Measurements from ENCODE around the gene CD83. TPM values are rescaled to one million over a fixed set of nuclear protein-coding genes. Genes with fewer than 3 reads are reported as not detected.

The CD83 gene
- total RNA-seq, 4 donors from 2014 or later = 2.0 to 16.9 (median 7.9) TPM

DNA sequence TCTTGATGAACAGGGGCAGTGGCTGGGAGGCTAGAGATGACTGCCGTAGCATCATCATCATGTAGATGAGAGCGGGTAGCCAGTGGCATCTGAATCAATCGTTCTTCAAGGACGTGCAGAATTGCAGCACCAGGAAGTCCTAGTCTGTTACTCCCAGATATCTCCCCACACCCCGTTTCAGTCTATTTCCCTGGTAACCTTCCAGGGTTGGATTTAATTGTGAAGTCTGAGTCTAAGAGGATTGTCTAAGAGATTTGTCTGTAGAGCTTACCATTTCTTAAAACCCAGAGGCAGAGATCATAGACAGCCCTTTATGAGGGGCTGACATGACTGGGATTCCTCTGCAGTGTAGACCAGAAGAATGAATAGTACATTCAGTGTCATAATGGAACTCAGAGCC, 16.6 kb upstream of the CD83 start:
- H3K27ac ChIP-seq = no peak overlapping the region

DNA sequence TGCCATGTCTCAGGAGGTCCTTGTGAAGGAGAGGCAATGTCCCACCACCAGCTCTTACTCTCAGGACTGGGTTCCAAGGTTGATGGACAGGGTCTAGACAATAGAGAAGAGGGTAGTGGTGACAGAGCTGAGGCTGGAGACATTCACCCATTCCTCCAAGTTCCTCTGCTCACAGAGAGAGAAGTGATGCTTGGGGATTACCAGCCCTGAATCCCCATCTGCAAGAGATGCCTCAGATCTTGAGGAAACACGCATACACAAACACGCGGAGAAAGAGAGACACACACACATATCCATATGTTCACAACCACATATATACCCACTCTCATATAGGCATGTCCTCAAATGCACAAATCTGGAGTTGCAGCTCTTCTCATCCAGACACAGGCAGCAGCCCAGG, 15.2 kb upstream of the CD83 start:
- no peak overlapping the region for H3K27ac ChIP-seq
- H3K27me3 ChIP-seq = no peaks in the 10 kb centered on the region
- TF ChIP-seq POLR2A (IDR thresholded peaks at IDR 0.05) (no peak), CTCF (IDR thresholded peaks at IDR 0.05) (no peak)
- no peak overlapping the region for H3K4me3 ChIP-seq
- H3K36me3 ChIP-seq = no peaks in the 10 kb centered on the region
- intact Hi-C loops (cut with DNase I; ENCODE audit: low total_unique reads) = no loop called here
- no peaks in the 10 kb centered on the region for H3K4me1 ChIP-seq
- no peak for DNase-seq
- no peaks in the 10 kb centered on the region for H3K9me3 ChIP-seq

More for the DNA sequence above, 16.6 kb upstream of the CD83 start:
- no peaks in the 10 kb centered on the region for H3K9me3 ChIP-seq
- no peaks in the 10 kb centered on the region for H3K36me3 ChIP-seq
- H3K27me3 ChIP-seq = no peaks in the 10 kb centered on the region
- H3K4me1 ChIP-seq = no peaks in the 10 kb centered on the region
- intact Hi-C loops (cut with DNase I; ENCODE audit: low total_unique reads) = no loop called here
- DNase-seq = no peak
- H3K4me3 ChIP-seq = no peak overlapping the region
- no peak for TF ChIP-seq CTCF (IDR thresholded peaks at IDR 0.05)
- no peak for TF ChIP-seq POLR2A (IDR thresholded peaks at IDR 0.05)

GRCh38 chr6:14105547-14105946, 12.0 kb upstream of the CD83 start:
- TF ChIP-seq CTCF (IDR thresholded peaks at IDR 0.05) = no peak
- no peak for TF ChIP-seq POLR2A (IDR thresholded peaks at IDR 0.05)
- H3K27me3 ChIP-seq = no peaks in the 10 kb centered on the region
- H3K36me3 ChIP-seq = no peaks in the 10 kb centered on the region
- H3K4me1 ChIP-seq = no peaks in the 10 kb centered on the region
- H3K4me3 ChIP-seq = no peak overlapping the region
- intact Hi-C loops (cut with DNase I; ENCODE audit: low total_unique reads) = no loop called here
- H3K9me3 ChIP-seq = no peaks in the 10 kb centered on the region
- no peak overlapping the region for H3K27ac ChIP-seq
- DNase-seq = no peak

DNA sequence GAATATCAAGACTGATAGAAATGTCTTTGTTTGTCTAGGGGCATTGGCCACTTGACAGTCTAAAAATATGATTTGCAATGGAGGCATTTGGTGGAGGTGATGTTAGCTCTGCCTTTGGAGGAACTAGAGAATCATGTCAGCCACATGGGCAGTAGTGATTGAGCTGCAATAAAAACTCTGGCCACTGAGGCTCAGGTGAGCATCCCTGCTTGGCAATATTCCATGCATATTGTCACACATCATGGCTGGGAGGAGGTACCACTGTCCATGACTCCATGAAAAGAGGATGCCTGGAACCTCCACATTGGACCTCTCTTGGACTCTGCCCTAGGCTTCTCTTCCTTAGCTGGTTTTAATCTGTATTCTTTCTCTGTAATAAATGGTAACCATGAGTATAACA, 10.6 kb upstream of the CD83 start:
- intact Hi-C loops (cut with DNase I; ENCODE audit: low total_unique reads) = no loop called here
- no peaks in the 10 kb centered on the region for H3K9me3 ChIP-seq
- H3K27ac ChIP-seq = no peak overlapping the region
- H3K4me3 ChIP-seq = no peak overlapping the region
- no peak for DNase-seq
- TF ChIP-seq CTCF (IDR thresholded peaks at IDR 0.05) (no peak), POLR2A (IDR thresholded peaks at IDR 0.05) (no peak)
- no peaks in the 10 kb centered on the region for H3K27me3 ChIP-seq
- H3K4me1 ChIP-seq = no peaks in the 10 kb centered on the region
- no peaks in the 10 kb centered on the region for H3K36me3 ChIP-seq

- H3K36me3 ChIP-seq = no peaks in the 10 kb centered on the region
- no peak overlapping the region for H3K4me3 ChIP-seq
- no peaks in the 10 kb centered on the region for H3K27me3 ChIP-seq
- H3K9me3 ChIP-seq = no peaks in the 10 kb centered on the region
- H3K4me1 ChIP-seq = no peaks in the 10 kb centered on the region
- intact Hi-C loops (cut with DNase I; ENCODE audit: low total_unique reads) = no loop called here
- DNase-seq = no peak
- H3K27ac ChIP-seq = no peak overlapping the region
- TF ChIP-seq CTCF (IDR thresholded peaks at IDR 0.05) (no peak), POLR2A (IDR thresholded peaks at IDR 0.05) (no peak)
These were observed 9.7 kb upstream of the CD83 start for GRCh38 chr6:14107711-14108494.

Data from uterus (tissue), 4 donors.